GM21447 (cell line): ENCODE measurements around the gene CASP10.
"Not testable (repeated sequence)": the region's sequence is repeated elsewhere in the genome, so short reads cannot be mapped to it uniquely, and the experiment has no call there.

ENCODE experiments used
- ATAC-seq: cut with Tn5 transposase; IDR thresholded peaks from one replicate; pipeline ENCODE4 v1.9.1; 2021; ENCODE audit not compliant: unreplicated experiment

Gene CASP10

GRCh38 chr2:201182650-201183364, at the start of gene CASP10:
Gene CASP10, plus strand, starts transcription at chr2:201183141. Its CDS starts 2,637 bp downstream, at chr2:201185778.
- ATAC-seq = peak; percentile 84

- no peak for ATAC-seq
Observed at GRCh38 chr2:201135386-201135785, 47.6 kb upstream of the CASP10 start.

- no peak for ATAC-seq
Observed at GRCh38 chr2:201136889-201137321, 46.0 kb upstream of the CASP10 start.

DNA sequence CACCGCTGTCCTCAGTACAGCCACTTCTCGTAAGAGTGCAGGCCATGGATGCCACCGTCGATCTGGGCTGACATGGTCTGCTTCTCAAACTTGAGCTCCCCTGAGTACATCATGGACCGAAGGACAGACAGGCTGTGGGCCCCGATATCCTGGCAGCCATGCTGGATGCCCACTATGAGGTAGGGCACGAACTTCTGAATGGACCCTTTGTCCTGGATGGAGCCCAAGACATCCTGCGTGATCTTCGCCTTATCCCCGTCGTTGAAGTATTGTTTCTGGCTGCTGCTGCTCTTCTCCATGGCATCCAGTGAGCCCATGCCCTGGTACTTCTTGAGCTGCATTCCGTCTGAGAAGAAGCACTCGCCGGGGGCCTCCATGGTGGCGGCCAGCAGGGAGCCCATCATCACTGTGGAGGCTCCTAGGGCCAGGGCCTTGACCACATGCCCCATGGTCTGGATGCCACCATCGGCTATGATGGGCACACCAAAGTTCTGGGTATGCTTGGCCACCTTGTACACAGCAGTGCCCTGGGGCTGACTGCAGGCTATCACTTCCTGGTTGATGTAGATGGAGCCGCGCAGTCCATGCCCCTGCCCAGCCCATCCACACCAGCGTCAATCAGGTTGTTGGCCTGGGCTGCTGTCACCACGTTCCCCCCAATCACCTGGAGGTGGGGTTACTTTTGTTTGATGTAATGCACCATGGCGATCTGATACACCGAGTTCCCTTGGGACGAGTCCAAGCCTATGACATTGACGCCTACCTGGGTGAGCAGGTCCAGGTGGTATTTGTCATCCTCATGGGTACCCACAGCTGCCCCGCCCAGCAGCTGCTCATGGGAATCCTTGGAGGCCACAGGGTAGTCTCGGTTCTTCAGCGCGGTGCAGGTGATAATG, 45.2 kb upstream of the CASP10 start:
- ATAC-seq = no peak

- ATAC-seq = no peak
Observed at GRCh38 chr2:201138401-201138970, 44.5 kb upstream of the CASP10 start.

GRCh38 chr2:201138986-201139781, 43.8 kb upstream of the CASP10 start:
- ATAC-seq = not testable (repeated sequence)

DNA sequence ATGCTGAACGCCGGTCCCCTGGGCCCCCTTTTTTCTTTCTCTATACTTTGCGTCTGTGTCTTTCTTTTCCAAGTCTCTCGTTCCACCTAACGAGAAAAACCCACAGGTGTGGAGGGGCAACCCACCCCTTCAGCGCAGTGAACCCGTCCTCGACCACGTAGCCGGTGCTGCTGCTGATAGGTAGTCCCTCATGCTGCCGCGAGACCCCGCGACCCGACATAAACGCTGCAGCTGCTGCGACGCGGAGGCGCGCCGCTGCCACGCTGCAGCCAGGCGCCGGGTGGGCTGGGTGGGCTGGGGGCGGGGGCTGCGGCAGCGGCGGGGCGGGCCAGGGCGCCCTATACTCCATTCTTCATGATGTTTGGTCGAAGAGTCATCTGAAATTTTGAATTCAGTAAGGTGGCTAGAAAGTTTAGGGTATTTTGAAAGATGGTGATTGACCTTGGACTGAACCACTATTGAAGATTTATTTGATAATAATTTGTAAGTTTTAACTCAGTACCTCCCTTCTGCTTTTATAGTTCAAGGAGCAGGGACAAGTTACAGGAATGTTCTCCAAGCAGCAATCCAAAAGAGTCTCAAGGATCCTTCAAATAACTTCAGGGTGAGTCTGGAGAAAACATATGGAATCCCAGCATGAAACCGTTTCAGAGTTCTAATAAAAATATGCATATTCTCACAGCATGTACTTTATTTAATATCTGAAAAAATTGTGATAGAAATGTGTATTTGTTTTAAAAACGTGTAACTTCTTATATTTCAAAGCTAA, 42.9 kb upstream of the CASP10 start:
- ATAC-seq = no peak

- ATAC-seq = no peak
Observed at GRCh38 chr2:201144101-201145051, 38.6 kb upstream of the CASP10 start.

- ATAC-seq = no peak
Observed at GRCh38 chr2:201148434-201148990, 34.4 kb upstream of the CASP10 start.

DNA sequence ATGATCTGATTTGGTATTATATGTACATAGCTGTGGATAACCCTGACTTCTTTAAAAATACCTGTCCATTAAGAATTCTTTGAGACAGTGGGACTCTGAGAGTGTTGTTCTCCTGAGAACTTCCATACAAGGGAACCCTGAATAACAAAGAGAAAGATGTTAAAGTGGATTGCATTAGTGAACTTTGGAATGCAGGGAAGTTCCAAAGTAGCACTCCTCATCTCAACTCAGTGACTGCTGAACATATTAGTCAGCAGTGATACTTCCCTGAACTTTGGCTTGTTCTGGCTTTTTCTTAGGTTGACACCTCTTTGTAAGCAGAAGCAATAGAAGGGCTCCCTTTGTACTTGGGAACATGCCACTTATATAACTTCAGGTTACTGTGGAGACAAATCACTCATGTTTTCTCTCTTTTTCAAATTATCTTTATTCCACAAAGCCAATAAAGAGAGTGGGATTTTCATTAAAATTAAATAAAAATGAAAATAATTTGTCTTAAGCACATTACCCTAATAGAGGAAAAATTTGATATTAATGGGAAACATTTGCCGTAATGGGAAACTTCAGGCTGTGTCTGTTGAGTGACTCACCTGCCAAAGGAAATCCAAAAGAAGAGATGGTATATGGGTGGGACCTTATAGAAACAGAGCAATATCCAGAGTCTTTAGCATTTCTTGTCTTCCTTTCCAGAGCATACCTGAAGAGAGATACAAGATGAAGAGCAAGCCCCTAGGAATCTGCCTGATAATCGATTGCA, 33.7 kb upstream of the CASP10 start:
- no peak for ATAC-seq

DNA sequence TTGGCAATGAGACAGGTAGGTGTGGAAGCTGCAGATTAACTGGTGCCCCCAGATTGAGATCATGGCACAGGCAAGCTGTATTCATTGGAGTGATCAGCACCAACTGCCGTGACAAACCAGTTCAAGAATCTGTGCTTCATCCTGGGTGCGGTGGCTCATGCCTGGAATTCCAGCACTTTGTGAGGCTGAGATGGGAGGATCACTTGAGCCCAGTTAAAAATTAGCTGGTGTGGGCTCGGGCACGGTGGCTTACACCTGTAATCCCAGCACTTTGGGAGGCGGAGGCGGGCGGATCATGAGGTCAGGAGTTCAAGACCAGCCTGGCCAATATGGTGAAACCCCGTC, 33.1 kb upstream of the CASP10 start:
- ATAC-seq = not testable (repeated sequence)

- no peak for ATAC-seq
Observed at GRCh38 chr2:201150454-201151020, 32.4 kb upstream of the CASP10 start.

DNA sequence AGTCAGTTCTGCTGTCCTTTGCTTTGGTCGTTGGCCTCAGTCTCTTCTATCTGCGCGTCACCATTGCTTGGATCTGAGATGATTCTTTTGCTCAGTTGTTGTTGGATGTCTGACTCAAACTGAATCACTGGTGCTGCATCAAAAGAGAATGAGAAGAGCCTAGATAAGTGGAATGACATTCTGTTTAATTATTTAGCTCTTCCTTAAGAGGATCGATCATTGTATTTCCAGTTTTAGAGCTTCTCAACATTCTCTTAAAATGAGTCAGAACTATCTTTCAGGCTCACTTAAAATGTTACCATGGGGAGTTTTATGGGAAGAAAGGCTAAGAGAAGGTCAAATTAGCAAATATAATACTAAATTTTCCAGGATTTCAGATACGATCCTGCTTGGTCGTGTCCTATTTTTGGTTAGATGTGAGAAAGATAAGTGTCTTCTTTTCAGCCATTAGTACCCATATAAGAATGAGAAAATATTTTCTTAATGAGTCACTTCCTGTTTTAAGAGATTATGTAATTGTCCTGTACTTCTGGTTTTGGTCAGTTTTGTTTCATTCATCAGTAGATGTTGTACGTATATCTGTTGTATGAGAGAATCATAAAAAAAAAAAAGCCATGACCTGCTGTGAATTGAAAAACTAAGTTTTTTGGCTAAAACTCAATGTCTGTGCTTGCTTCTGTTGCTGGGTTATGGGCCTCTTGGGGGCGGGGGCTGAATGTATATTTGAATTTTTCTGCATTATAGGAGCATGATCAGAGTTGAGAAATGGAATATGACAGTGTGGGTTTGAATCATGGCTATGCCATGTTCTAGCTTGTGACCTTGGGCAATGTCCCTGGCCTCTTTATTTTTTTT, 31.6 kb upstream of the CASP10 start:
- peak; percentile 81 for ATAC-seq

- ATAC-seq = no peak
Observed at GRCh38 chr2:201152517-201152916, 30.4 kb upstream of the CASP10 start.

DNA sequence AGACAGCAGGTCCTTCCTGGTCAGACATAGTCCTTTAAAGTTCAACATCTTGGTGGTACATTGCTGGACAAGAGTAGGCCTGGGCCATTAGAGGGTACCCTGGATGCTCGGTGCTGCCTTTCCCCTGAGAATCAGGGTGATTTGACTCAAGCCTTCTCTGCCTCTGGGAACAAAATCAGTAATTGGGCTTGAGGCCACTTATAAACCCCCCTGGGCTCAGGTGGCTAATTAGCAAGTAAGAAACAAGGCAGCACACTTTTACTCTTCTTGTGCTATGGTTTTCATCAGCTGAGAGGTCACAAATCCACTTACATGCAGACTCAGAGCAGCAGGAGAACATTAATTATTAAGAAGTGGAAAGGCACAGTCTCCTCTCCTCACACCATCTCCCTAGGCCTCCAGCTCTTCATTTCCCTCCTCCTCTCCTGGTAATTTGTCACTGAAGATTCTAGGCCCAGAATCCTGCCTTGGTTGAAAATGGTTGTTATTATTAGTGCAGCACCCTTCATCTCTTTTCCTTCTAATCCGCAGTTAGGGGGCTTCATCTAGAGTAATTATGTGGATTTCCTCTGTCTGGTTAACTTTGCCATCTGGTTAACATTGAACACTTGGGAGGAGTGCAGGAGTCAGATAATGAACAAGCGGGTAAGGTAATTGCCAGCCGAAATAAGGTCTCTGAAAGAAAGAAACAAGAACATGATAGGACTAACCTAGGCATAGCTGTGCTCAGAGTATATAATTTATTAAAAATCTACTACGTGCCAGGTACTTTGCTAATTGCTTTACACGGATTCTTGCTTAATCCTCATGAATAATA, 29.7 kb upstream of the CASP10 start:
- no peak for ATAC-seq
